ENCODE data around the gene CMTM4. TPM values are rescaled to one million over a fixed set of nuclear protein-coding genes. Genes with fewer than 3 reads are reported as not detected.

Gene CMTM4
- total RNA-seq, 4 donors from 2014 or later = 6.1 to 41.5 (median 15.1) TPM

- H3K36me3 ChIP-seq = no peaks in the 10 kb centered on the region
- H3K4me1 ChIP-seq = no peaks in the 10 kb centered on the region
- H3K27ac ChIP-seq = no peak overlapping the region
- DNase-seq = no peak
- intact Hi-C loops (cut with DNase I; ENCODE audit: low total_unique reads) = no loop called here
- H3K27me3 ChIP-seq = no peaks in the 10 kb centered on the region
- no peak overlapping the region for H3K4me3 ChIP-seq
- H3K9me3 ChIP-seq = no peaks in the 10 kb centered on the region
- TF ChIP-seq CTCF (IDR thresholded peaks at IDR 0.05) (no peak), POLR2A (IDR thresholded peaks at IDR 0.05) (no peak)
Measured at GRCh38 chr16:66641387-66641786, 55.2 kb downstream of the CMTM4 start.

GRCh38 chr16:66640724-66641314 is 55.7 kb downstream of the CMTM4 start:
- H3K27ac ChIP-seq = no peak overlapping the region
- H3K27me3 ChIP-seq = no peaks in the 10 kb centered on the region

GRCh38 chr16:66639091-66639885 is 57.3 kb downstream of the CMTM4 start:
- no peaks in the 10 kb centered on the region for H3K4me1 ChIP-seq
- intact Hi-C loops (cut with DNase I; ENCODE audit: low total_unique reads) = no loop called here
- no peak overlapping the region for H3K4me3 ChIP-seq
- no peaks in the 10 kb centered on the region for H3K9me3 ChIP-seq
- no peak overlapping the region for H3K27ac ChIP-seq
- TF ChIP-seq POLR2A (IDR thresholded peaks at IDR 0.05) (no peak), CTCF (IDR thresholded peaks at IDR 0.05) (no peak)
- no peaks in the 10 kb centered on the region for H3K27me3 ChIP-seq
- H3K36me3 ChIP-seq = no peaks in the 10 kb centered on the region
- no peak for DNase-seq

More at GRCh38 chr16:66640724-66641314, 55.7 kb downstream of the CMTM4 start:
- intact Hi-C loops (cut with DNase I; ENCODE audit: low total_unique reads) = no loop called here
- DNase-seq = no peak
- no peaks in the 10 kb centered on the region for H3K4me1 ChIP-seq
- no peak overlapping the region for H3K4me3 ChIP-seq
- TF ChIP-seq CTCF (IDR thresholded peaks at IDR 0.05) (no peak), POLR2A (IDR thresholded peaks at IDR 0.05) (no peak)
- H3K9me3 ChIP-seq = no peaks in the 10 kb centered on the region
- H3K36me3 ChIP-seq = no peaks in the 10 kb centered on the region

GRCh38 chr16:66637806-66638205 is 58.7 kb downstream of the CMTM4 start:
- no peak overlapping the region for H3K27ac ChIP-seq
- no peak for DNase-seq

More at GRCh38 chr16:66637806-66638205, 58.7 kb downstream of the CMTM4 start:
- Histone ChIP-seq H3K4me3 (no peak overlapping the region), H3K27me3 (no peaks in the 10 kb centered on the region), H3K4me1 (no peaks in the 10 kb centered on the region), H3K36me3 (no peaks in the 10 kb centered on the region), H3K9me3 (no peaks in the 10 kb centered on the region)
- intact Hi-C loops (cut with DNase I; ENCODE audit: low total_unique reads) = no loop called here
- TF ChIP-seq POLR2A (IDR thresholded peaks at IDR 0.05) (no peak), CTCF (IDR thresholded peaks at IDR 0.05) (no peak)

Measured in uterus (tissue), 4 donors.